Heart right ventricle (tissue), 16 donors: Measurements from ENCODE around the gene TWF1. TPM values are rescaled to one million over a fixed set of nuclear protein-coding genes. Genes with fewer than 3 reads are reported as not detected.

Experiments
- ATAC-seq, 8 donors: fragments of 200-7000 bp; cut with Tn5 transposase; one replicate each; pipeline ENCODE4 v1.9.1; 2020; ENCODE audit warnings: mild to moderate bottlenecking in 8 of 8, moderate library complexity in 8 of 8, moderate number of reproducible peaks in 1 of 8
- DNase-seq, 2 donors: peaks; one replicate each; pipeline ENCODE4 v3.0.0-alpha.2; 2020
- H3K27ac ChIP-seq, 10 donors: fragments of 200-600 bp; sonication (generic) in 2 of 10; one replicate each; pipeline versions ENCODE4 v1.5.0 to v1.8.0; 2020 to 2022; ENCODE audit warnings: mild to moderate bottlenecking in 3 of 10
- H3K27me3 ChIP-seq, 7 donors: fragments of 200-600 bp; one replicate each; pipeline ENCODE4 v1.8.0; 2021 to 2022; ENCODE audit warnings: mild to moderate bottlenecking in 2 of 7
- H3K36me3 ChIP-seq, 9 donors: fragments of 200-600 bp; sonication (generic) in 1 of 9; one replicate each; pipeline versions ENCODE4 v1.5.0 to v1.8.0; 2020 to 2022; ENCODE audit warnings: mild to moderate bottlenecking in 2 of 9
- H3K4me1 ChIP-seq, 9 donors: fragments of 200-600 bp; sonication (generic) in 1 of 9; one replicate each; pipeline versions ENCODE4 v1.5.0 to v1.8.0; 2020 to 2022; ENCODE audit warnings: mild to moderate bottlenecking in 4 of 9
- H3K4me3 ChIP-seq, 10 donors: fragments of 200-600 bp; sonication (generic) in 2 of 10; one replicate each; pipeline versions ENCODE4 v1.5.0 to v1.8.0; 2020 to 2022; ENCODE audit warnings: mild to moderate bottlenecking in 7 of 10, moderate library complexity in 2 of 10
- H3K9me3 ChIP-seq, 11 donors: fragments of 200-600 bp in 10 of 11; sonication (generic) in 2 of 11; one replicate each; pipeline versions ENCODE4 v1.5.0 to v1.8.0; 2013 to 2022; ENCODE audit warnings: mild to moderate bottlenecking in 2 of 11, control low read depth in 1 of 11, moderate library complexity in 1 of 11
- WGBS, 2 donors: extraction: QIAGEN DNeasy Blood & Tissue Kit; methylation state at CpG; one replicate each; pipeline ENCODE4 v1.1.7; 2013; ENCODE audit warnings: inconsistent platforms in 1 of 2; 5-methylcytosine and 5-hydroxymethylcytosine counted together
- intact Hi-C, 10 donors: fragments of 100-400 bp; cut with DNase I; formaldehyde crosslinking; loops; one replicate each; pipeline versions ENCODE4 v1.11.1 to v1.14.2; 2022
- polyA plus RNA-seq, 2 donors: library from polyadenylated mRNA; stranded (reverse); fragments of 200-250 nt; gene quantifications; one replicate each; pipeline ENCODE4 v1.2.3, GENCODE V29; 2013
- total RNA-seq, 10 donors: library from RNA; stranded (reverse); fragmentation: NEBNext Ultra II Directional in 3 of 10; extraction: Animal tissue kit (Norgen Biotek cat#: 25700) in 3 of 10; gene quantifications; one replicate each; pipeline versions ENCODE4 v1.2.1 to v1.2.4, GENCODE V29; 2021 to 2023
- TF ChIP-seq, protein P1 (sequence below), 9 donors: fragments of 200-600 bp; sonication (generic) in 2 of 9; IDR thresholded peaks; one replicate each; pipeline versions ENCODE4 v1.5.0 to v1.8.0; 2021 to 2022; ENCODE audit warnings: antibody characterized with exemption in 9 of 9, mild to moderate bottlenecking in 5 of 9, moderate library complexity in 1 of 9
- donor health status: Arrhythmogenic right ventricular cardiomyopathy.
- donor health status: ischemic (EF 13 %, LVEDD 7.1; RV severe dilation, severe dysfunction).
- donor health status: healthy with polysubstance abuse.
- donor health status: DM: no; HTN: yes; CAD: no.
- donor health status: DM: no; HTN: no; CAD: no.
- donor health status: ischemic (EF 25% LVEDD 6.9; RV normal size, moderate dysfunction).
- donor health status: ischemic (EF 25% LVEDD 5.7; RV mildly dilated, moderate dysfunction).
- donor health status: healthy.
- donor health status: DM: yes; HTN: yes; CAD: no.
- donor health status: Ischemic cardiomyopathy.
- donor health status: ischemic (EF 35%, LVEDD 5.7; RV mildly dilated, moderate dysfunction).
- donor health status: nonischemic (EF 11% LVEDD 7.7; RV severe dilation, severe dysfunction).
- donor health status: DM: yes; HTN: yes; CAD: no.
- donor health status: PGD.
- donor health status: ischemic (EF 29% LVEDD 5.4; RV normal size, mild dysfunction).
- donor health status: nonischemic (EF 23%, LVEDD 6.1; RV moderate dilation, normal function).

TWF1 gene
- total and polyA plus RNA-seq, 12 donors, result 8.5 to 21.7 (median 11.1) TPM

DNA sequence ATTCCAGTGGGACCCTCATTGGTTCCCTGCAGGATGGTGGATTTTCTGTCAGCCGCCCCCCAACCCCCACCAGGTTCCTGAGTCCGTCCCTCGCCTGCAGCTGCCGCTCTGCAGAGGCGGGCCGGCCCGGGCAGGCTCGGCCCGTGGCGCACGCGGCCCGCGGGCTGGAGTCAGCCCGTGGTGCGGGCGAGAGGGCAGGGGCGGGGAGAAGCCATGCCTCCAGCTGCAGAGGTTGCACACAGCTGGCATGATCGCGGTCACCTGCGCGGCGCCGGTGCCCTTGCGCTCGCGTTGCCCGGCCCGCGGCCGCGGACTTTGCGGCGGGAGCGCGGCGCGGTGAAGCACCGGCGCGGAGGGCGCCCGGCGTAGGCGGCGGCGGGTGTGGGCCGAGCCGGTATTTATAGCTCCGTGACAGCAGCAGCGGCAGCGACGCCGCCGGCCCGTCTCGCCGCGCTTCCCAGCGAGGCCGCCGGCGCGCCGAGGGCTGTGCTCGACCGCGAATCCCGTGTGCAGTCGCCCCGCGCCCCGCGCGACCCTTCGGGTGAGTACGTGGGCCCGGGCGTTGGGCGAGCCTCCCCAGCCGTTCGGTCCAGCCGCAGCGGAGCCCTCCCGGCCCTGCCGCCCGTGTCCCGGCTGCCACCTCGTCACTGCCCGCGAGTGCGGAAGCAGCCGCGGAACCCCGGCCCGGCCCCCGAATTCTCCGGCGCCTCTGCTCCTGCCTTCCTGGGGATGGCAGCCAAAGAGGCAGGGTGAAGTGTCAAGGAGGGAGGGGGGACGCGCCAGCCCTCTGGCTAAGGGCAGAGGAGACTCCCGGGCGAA, 29.7 kb upstream of the TWF1 start, which contains the start of gene TMEM117:
TMEM117 (plus strand) TSS at position 426 of the 819 bp plus-strand sequence.
- peaks cover 0 to 28% (median 19%) of the 10 kb centered on the region in 9 donors for H3K4me1 ChIP-seq
- ATAC-seq, result peak; percentile 93 to 96 (median 94)
- no peaks in the 10 kb centered on the region for H3K9me3 ChIP-seq
- peak within 1 kb of the TSS; percentile 93 to 98 (median 95) for H3K27ac ChIP-seq
- intact Hi-C loops, result loop anchor here in 3 of 10 donors (1.0 to 5.0 kb wide), 3 partner anchors 29 to 46 kb away; partner anchors contain the start of gene TWF1 (in 2 of the 3)
- peak within 1 kb of the TSS; percentile 40 to 86 (median 77) for H3K4me3 ChIP-seq
- 0% methylated on average over 77 to 103 of the region's 103 CpGs for WGBS, 2 donors
- H3K27me3 ChIP-seq, result no peaks in the 10 kb centered on the region
- TF ChIP-seq, protein P1, sequence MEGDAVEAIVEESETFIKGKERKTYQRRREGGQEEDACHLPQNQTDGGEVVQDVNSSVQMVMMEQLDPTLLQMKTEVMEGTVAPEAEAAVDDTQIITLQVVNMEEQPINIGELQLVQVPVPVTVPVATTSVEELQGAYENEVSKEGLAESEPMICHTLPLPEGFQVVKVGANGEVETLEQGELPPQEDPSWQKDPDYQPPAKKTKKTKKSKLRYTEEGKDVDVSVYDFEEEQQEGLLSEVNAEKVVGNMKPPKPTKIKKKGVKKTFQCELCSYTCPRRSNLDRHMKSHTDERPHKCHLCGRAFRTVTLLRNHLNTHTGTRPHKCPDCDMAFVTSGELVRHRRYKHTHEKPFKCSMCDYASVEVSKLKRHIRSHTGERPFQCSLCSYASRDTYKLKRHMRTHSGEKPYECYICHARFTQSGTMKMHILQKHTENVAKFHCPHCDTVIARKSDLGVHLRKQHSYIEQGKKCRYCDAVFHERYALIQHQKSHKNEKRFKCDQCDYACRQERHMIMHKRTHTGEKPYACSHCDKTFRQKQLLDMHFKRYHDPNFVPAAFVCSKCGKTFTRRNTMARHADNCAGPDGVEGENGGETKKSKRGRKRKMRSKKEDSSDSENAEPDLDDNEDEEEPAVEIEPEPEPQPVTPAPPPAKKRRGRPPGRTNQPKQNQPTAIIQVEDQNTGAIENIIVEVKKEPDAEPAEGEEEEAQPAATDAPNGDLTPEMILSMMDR (IDR thresholded peaks at IDR 0.05), result no peak
- H3K36me3 ChIP-seq, result no peaks in the 10 kb centered on the region
- DNase-seq, result peak; percentile 80 to 86

DNA sequence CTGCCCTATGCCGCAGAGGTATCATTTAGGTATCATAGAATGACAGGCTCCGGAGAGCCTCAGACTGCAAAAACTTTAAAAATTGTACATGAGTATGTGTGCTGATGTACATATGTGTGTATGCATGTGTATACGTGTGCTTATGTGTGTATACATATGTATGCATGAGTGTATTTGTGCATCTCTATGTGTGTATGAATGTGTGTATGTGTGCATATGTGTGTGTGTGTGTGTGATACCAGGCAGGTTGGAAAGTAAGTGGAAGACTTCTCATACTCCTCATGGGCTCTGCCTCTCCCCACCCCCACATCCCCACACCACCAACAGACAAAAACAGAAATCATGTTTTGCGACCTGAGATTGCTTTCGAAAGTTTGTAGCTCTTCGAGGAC, 29.1 kb upstream of the TWF1 start:
- H3K4me1 ChIP-seq, result peaks cover 0 to 28% (median 19%) of the 10 kb centered on the region in 9 donors
- intact Hi-C loops, result loop anchor here in 2 of 10 donors (2.0 to 5.0 kb wide), 2 partner anchors 28 to 47 kb away; partner anchors contain the start of gene TWF1 (in 1 of the 2)
- DNase-seq (no peak), ATAC-seq (peak in 5 of 8 donors; percentile 1 to 36 (median 4))
- WGBS, 2 donors, result 43 to 47% methylated on average over 6 of the region's 6 CpGs
- peak overlapping the region; percentile 40 to 86 (median 77) for H3K4me3 ChIP-seq
- TF ChIP-seq, protein P1 (IDR thresholded peaks at IDR 0.05), result no peak
- no peaks in the 10 kb centered on the region for H3K9me3 ChIP-seq
- peak overlapping the region; percentile 93 to 98 (median 95) for H3K27ac ChIP-seq
- H3K27me3 ChIP-seq, result no peaks in the 10 kb centered on the region
- H3K36me3 ChIP-seq, result no peaks in the 10 kb centered on the region

DNA sequence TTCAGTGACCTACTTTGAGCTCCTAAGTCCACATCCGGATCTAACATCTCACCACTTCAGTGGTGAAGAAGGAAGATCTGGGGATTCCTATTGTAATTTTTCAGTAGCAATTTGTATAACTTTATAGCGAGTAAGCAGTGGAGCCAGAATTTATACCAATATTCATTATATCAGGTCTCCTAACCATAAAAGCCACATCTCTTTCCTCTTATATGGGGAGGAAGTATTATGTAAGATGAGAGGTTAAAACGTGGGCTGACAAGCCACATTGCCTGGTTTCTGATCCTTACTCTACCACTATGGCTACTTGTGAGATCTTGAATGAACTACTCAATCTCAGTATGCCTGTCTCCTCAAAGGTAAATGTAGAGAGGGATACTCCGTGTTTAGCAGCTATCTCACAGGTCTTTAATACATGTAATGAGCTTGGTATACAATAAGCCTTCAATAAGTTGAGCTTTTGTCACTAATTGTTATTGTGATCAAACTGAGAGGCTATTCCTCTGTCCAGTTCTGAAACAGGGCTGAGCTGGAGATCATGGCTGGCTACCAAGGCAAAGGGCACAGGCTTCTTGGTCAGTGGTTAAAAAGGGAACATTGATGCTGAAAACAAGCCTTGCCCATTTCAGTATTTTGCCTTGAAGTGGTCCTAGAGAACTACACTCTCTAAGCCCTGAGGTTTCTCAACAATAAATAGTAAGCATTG, 26.5 kb upstream of the TWF1 start:
- DNase-seq (no peak), ATAC-seq (no peak)
- intact Hi-C loops, result no loop called here
- Histone ChIP-seq H3K4me1 (peaks cover 0 to 25% (median 19%) of the 10 kb centered on the region in 9 donors), H3K27ac (no peak overlapping the region), H3K36me3 (no peaks in the 10 kb centered on the region), H3K27me3 (no peaks in the 10 kb centered on the region), H3K4me3 (no peak overlapping the region), H3K9me3 (no peaks in the 10 kb centered on the region)
- 67 to 80% methylated on average over 4 of the region's 4 CpGs for WGBS, 2 donors
- TF ChIP-seq, protein P1 (IDR thresholded peaks at IDR 0.05), result no peak

DNA sequence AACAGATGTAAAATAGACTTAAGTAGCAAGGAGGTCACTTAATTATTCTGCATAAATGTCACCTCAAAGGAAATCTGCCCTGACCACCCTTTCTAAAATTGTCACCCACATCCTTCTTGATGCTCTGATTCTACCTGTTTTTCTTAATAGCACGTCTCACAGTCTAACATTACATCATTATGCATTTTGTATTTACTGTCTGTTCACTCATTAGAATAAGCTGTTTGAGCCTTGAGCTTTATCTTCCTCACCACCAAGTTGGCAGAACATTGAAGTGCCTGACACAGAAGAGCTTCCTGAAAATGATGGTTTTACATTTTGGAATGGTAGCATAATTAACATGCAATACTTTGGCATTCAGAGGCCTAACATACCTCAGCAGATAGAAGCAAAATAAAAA, 21.0 kb upstream of the TWF1 start:
- 66 to 83% methylated on average over 1 of the region's 1 CpG for WGBS, 2 donors
- no peak for ATAC-seq
- Histone ChIP-seq H3K9me3 (no peaks in the 10 kb centered on the region), H3K27me3 (no peaks in the 10 kb centered on the region), H3K4me3 (no peak overlapping the region), H3K27ac (no peak overlapping the region), H3K36me3 (no peaks in the 10 kb centered on the region), H3K4me1 (no peaks in the 10 kb centered on the region)
- TF ChIP-seq, protein P1 (IDR thresholded peaks at IDR 0.05), result no peak
- no peak for DNase-seq
- intact Hi-C loops, result no loop called here
